Left colon (tissue), 2 donors: Measurements from ENCODE around the gene FBXL4. TPM values are rescaled to one million over a fixed set of nuclear protein-coding genes. Genes with fewer than 3 reads are reported as not detected.
A peak's percentile ranks its signal among the peaks of the same experiment; 100 is the strongest.

ENCODE experiments used
- ATAC-seq: fragments of 200-7000 bp; cut with Tn5 transposase; one replicate; pipeline ENCODE4 v1.9.1; 2020; ENCODE audit warnings: mild to moderate bottlenecking, moderate library complexity
- DNase-seq, 2 donors: peaks; one replicate each; pipeline ENCODE4 v3.0.0-alpha.2; 2020
- intact Hi-C, 2 donors: fragments of 100-400 bp; cut with DNase I in 1 of 2; cut with micrococcal nuclease in 1 of 2; formaldehyde crosslinking; loops; one replicate each; pipeline versions ENCODE4 v1.11.2 to v1.14.0; 2022; cut with DNase I, micrococcal nuclease
- total RNA-seq, 2 donors: library from RNA; stranded (reverse); fragmentation: NEBNext Ultra II Directional; extraction: Animal tissue kit (Norgen Biotek cat#: 25700); gene quantifications; one replicate each; pipeline ENCODE4 v1.2.1, GENCODE V29; 2021
- donor health status: DM: no; HTN: no; CAD: no.
- donor health status: DM: yes; HTN: yes; CAD: no.

FBXL4 gene
- total RNA-seq, 2 donors from 2014 or later, result 16.0 to 17.9 TPM

DNA sequence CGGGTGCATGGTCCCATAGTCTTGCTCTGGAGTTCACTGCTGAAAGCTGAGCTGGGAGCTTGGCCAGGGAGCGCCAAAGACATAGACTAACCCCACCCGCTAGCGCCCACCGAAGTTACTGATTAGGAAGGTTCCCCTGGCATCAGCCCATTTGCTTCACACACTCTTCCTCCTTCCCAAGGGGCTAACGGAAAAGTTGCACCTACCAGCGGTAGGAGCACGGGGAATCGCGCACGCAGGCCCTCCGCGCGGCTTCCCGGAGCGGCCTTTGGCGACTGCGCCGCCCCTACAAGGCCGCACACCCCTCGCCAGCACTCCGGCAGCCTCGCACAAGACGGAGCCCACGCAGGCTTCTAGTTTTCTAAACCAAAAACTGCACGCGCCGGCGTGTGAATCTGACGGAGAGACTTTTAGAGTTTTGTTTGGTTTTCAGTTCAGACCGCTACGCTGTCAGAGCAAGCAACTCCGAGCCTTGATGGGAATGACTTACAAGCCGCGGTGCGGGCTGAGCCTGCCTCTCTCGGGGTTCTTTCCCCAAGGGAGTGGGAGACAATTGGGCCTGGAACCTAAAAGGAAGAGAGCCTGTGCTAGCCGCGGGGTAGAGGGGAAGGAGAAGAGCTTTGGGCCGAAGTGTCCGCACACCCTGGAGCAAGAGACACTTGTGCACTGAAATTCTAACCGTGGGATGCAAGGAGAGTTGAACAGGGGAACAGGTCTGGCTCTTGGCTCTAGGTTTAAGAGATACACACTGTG is 114.3 kb downstream of the FBXL4 start:
- DNase-seq, result no peak
- intact Hi-C loops, result no loop called here
- peak; percentile 12 for ATAC-seq

DNA sequence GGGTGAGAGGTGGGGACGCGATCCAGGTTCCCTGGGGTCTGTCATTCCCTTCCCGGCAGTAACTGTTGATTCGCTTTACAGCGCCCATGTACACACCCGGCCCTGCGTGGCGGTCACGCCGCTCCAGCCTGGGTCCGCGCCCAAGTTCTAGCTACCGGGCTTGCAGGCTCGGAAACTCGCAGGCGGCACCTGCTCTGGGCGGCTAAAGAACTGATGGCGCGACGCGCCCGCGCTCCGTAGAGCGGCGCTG is 114.8 kb downstream of the FBXL4 start:
- ATAC-seq (peak; percentile 51), DNase-seq (no peak)
- intact Hi-C loops, result no loop called here

GRCh38 chr6:98832284-98833056 is 115.3 kb downstream of the FBXL4 start:
- ATAC-seq (no peak), DNase-seq (no peak)
- intact Hi-C loops, result no loop called here

DNA sequence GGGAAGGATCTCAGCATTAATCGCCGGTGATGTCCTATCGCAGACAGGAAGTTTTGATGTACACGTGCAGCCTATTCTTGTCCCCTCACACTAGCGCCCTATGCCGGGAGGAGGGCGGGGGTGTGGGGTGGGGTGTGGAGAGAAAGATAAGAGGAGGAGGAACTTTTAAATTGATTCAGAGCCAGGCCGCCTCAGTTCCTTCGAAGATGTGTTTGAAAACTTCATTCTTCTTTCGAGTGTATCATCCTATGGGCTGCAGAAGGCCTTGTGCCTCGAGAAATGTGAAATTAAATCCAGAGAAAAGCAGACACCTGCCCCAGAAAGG is 115.8 kb downstream of the FBXL4 start:
- intact Hi-C loops, result no loop called here
- DNase-seq (no peak), ATAC-seq (no peak)

DNA sequence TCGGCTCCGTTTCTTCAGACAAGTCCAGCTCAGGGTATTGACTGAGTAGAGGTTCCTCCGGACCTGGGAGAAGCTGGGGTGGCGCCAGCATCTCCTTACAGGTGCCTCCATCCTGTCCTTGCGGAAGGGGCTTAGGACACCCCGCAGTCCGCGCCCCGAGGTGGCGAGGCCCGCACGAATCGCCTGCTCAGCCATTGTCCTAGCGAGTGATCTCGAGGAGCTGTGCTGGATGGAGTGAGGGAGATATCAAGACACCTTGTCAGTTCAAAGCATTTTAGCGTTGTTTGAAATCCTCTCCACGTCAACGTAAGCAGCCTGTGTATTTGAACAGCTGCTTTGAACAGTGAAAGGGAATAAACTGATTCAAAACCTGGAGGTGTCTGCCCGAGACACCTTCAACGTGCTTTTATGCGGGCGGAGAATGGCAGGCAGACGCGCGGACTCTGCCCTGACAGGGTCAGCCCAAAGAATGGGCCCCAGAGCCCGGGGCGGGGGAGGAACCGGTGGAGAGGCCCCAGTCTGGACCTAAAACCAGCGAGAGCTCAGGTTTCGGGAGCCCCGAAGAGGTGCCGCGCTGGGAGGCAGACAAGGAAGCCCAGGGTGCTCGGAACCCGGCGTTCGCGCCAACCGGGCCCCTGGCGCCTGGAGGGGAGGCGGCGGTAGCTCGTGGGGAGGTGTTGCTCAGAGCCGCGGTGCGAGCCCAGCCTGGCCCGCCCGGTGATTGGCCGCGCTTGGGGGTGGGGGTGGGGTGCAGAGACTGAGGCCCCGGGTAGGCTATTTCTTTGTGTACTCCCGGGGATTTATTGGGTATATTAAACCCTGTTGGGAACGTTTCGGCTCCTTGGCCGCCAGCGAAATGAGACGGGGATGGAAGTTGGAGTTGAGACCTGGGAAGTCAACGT is 116.4 kb downstream of the FBXL4 start:
- ATAC-seq (peak; percentile 19), DNase-seq (no peak)

GRCh38 chr6:98830146-98830545 is 117.6 kb downstream of the FBXL4 start:
- ATAC-seq, result no peak
- intact Hi-C loops, result no loop called here
- no peak for DNase-seq

More for the DNA sequence above, 116.4 kb downstream of the FBXL4 start:
- intact Hi-C loops, result no loop called here

DNA sequence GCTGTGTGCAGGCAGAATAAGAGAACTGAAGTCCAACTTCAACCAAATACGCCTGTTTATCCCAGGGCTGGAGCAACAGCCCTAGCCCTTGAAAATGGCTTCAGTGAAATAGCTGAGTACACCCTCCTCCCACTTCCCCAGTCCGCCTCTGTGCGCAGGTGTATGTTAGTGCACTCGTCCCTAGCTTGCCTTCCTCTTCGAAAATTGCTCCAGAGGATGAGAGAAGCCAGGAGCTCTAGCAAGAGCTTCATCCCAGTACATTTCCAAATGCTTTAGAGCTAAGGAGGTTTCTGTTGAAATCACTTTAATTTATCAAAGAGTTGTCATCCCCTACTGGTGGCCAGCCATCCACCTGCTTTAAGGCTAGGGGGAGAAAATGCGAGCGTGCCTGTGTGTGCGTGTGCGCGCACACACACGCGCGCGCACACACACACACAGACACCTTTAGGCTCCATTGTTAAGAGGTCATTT is 118.8 kb downstream of the FBXL4 start:
- DNase-seq (no peak), ATAC-seq (no peak)
- intact Hi-C loops, result no loop called here

DNA sequence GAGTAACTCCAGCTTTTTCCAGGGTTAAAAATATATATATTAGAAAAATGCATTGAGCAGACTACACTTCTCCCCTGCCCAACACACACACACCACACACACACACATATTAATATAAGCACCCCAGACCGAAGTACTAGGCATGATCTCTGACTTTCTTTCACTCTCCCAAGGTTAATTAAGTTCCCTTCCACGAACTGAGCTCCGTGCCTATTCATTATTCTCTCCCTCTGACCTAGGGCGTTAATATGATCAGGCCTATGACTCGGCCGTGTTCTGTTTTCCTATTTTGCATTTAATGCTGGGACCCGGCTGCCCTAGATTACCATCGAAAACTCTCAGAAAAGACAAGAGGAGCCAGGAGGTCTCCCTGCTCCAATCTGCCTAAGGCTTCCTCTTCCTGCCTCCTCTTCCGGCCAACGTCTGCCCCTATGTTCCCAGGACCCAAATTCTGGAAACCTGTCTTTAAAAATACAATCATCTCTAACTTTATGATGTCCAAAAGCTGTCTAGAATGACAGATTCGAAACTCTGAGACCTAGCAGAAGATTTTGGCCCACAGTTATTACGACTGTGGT is 119.4 kb downstream of the FBXL4 start:
- ATAC-seq, result no peak
- intact Hi-C loops, result no loop called here
- DNase-seq, result no peak

GRCh38 chr6:98827295-98828159 is 120.2 kb downstream of the FBXL4 start:
- no peak for ATAC-seq
- intact Hi-C loops, result no loop called here
- DNase-seq, result no peak

- ATAC-seq (no peak), DNase-seq (no peak)
- intact Hi-C loops, result no loop called here
Observed at GRCh38 chr6:98825600-98826230, 122.0 kb downstream of the FBXL4 start.

GRCh38 chr6:98824902-98825599 is 122.7 kb downstream of the FBXL4 start:
- intact Hi-C loops, result no loop called here
- ATAC-seq (no peak), DNase-seq (no peak)

- ATAC-seq (no peak), DNase-seq (no peak)
- intact Hi-C loops, result no loop called here
Observed at GRCh38 chr6:98824162-98824901, 123.4 kb downstream of the FBXL4 start.

- ATAC-seq, result no peak
- intact Hi-C loops, result no loop called here
Observed at GRCh38 chr6:98823428-98824161, 124.2 kb downstream of the FBXL4 start.

GRCh38 chr6:98821756-98822405 is 125.9 kb downstream of the FBXL4 start:
- no peak for DNase-seq
- intact Hi-C loops, result no loop called here
- no peak for ATAC-seq

More at GRCh38 chr6:98823428-98824161, 124.2 kb downstream of the FBXL4 start:
- DNase-seq, result no peak
